IPS-18c (cell line): ENCODE measurements around the gene FRMPD4.

ENCODE experiments used
- H3K4me3 ChIP-seq: 2 replicates; pipeline ENCODE4 v1.7.0; 2013; ENCODE audit warnings: low read depth, mild to moderate bottlenecking, low read length, moderate library complexity; ENCODE audit not compliant: insufficient read depth
- H3K9me3 ChIP-seq: one replicate; pipeline ENCODE4 v1.6.1; 2013; ENCODE audit warnings: mild to moderate bottlenecking, low read length, moderate library complexity; ENCODE audit not compliant: control insufficient read depth, insufficient read depth

Gene FRMPD4

GRCh38 chrX:12319992-12320391, 181.7 kb downstream of the FRMPD4 start:
- Histone ChIP-seq H3K9me3 (peaks cover 3% of the 10 kb centered on the region), H3K4me3 (no peak overlapping the region)

DNA sequence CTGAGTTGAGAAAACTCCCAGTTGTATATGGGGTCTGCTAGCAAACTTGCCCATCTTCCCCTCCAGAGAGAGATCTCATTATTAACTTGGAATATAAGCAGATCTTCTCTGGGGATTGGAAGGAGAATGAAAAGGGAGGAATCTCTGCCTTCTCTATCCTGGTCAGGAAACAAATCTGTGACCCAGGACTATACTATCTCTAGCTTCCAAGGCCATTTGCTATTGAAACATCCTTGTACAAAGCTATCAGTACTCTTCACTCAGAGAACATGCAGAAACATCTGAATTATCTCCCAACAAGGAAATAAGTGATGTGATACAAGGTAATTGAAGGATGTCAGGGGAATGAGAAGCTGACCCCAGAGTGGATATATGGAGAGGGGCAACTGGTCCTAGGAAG, 183.8 kb downstream of the FRMPD4 start:
- Histone ChIP-seq H3K4me3 (no peak overlapping the region), H3K9me3 (peaks cover 3% of the 10 kb centered on the region)

DNA sequence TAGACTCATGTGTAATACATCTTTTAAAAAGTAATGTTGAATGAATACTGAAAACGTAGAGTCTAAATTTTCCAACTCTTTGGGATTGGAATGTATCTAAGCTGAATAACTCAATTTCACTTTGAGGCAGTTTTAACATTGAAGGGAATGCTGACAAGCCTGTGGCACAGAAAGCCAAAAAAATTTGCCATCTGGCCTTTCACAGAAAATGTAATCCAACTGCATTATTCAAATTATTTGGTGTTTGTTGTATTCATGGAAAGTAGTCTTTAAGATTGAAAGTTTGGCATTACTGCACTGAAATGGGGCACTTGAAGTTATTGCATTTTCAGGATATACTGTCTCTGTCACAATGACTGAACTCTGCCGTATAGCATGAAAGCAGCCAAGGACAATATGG, 186.9 kb downstream of the FRMPD4 start:
- Histone ChIP-seq H3K4me3 (no peak overlapping the region), H3K9me3 (peaks cover 3% of the 10 kb centered on the region)

DNA sequence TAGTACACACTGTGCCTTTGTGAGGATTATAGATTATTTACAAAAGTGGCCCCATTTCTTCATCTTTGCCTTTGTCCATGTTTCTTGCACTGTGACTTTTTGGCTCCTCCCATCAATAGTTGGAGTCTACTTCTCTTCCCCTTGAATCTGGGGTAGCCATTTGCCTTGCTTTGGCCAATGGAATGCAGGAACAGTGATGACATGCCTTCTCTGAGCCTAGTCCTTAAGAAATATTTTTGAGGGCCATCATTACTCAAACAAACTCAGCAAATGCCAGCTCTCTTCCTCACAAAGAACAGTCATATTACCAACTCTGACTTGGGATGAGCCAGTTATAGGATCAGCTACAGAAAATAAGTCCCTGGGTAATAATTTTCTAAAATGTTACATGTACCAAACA, 189.6 kb downstream of the FRMPD4 start:
- H3K9me3 ChIP-seq = peaks cover 3% of the 10 kb centered on the region

DNA sequence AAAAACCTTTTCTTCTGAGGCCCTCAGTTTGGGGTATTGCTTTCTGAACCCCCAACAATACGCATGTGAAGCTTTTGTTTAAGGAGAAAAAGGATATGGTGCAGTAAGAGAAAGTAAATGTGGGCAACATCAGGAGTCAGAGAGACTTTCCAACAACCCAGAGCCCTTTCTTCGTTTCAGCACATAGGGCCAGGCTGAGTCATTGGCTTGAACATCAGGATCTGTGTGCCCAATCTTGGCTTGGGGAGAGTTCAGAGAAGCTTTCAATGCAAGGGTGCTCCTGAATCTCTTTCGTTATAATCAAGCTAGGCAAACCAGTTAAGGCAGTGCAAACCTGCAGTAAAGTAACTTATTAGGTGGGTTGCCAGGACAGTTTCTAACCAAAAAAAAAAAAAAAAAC, 191.2 kb downstream of the FRMPD4 start:
- H3K9me3 ChIP-seq = no peaks in the 10 kb centered on the region
- H3K4me3 ChIP-seq = no peak overlapping the region

More for the DNA sequence above, 189.6 kb downstream of the FRMPD4 start:
- no peak overlapping the region for H3K4me3 ChIP-seq

GRCh38 chrX:12330841-12331240, 192.6 kb downstream of the FRMPD4 start:
- Histone ChIP-seq H3K9me3 (no peaks in the 10 kb centered on the region), H3K4me3 (no peak overlapping the region)

- Histone ChIP-seq H3K9me3 (no peaks in the 10 kb centered on the region), H3K4me3 (no peak overlapping the region)
Measured at GRCh38 chrX:12332786-12333347, 194.6 kb downstream of the FRMPD4 start.

DNA sequence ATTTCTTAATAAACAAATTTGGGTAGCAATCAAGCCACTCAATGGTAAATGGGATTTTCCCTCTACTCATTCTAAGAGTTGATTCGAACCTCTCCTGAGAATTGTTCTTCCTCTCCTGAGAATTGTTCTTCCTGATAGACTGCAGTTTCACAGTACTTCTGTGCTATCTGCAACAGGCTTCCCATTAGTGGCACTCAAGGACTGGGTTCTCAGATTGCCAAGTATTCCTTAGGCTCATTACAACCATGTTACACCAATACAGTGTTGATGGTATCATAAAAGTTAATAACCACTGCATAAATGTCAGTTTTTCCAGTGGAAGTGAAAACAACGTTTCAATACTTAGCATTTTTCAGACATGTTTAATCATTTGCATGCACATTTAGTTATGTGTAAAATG, 201.6 kb downstream of the FRMPD4 start:
- no peaks in the 10 kb centered on the region for H3K9me3 ChIP-seq

DNA sequence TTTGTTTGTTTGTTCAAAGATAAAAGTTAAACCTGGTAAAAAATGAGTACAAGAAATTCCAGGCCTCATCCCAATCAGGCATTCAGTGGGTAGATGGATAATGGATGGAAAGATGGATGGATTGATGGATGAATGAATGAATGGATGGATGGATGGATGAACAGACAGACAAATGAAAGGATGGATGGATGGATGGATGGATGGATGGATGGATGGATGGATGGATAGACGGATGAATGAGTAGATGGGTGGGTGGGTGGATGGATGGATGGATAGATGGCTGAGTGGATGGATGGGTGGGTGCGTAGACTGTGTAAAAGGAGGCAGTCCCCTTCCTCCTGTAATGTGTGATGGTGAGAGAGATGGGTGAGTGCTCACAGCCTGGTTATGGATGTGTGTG, 206.7 kb downstream of the FRMPD4 start:
- H3K9me3 ChIP-seq = no peaks in the 10 kb centered on the region
- no peak overlapping the region for H3K4me3 ChIP-seq

More for the DNA sequence above, 201.6 kb downstream of the FRMPD4 start:
- no peak overlapping the region for H3K4me3 ChIP-seq

DNA sequence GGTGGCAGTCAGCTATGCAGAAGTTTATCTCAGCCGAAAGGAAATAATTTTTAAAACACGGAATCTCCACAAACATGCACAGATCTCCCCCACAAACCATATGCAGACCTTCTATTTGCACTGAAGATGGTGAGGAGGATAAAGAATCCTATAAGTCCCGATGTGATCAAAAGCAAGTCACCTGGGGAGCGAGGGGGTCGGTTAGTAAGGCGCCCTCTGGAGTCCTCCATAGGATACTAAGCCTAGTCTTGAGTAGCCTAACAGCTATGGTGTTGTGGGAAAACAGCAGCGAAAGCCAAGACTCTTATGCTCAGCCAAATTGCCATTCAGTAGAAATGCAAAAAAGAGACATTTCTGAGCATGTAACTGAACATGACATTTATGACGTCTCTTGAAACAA, 210.9 kb downstream of the FRMPD4 start:
- no peak overlapping the region for H3K4me3 ChIP-seq

GRCh38 chrX:12352922-12353321, 214.6 kb downstream of the FRMPD4 start:
- no peaks in the 10 kb centered on the region for H3K9me3 ChIP-seq
- H3K4me3 ChIP-seq = no peak overlapping the region

More for the DNA sequence above, 210.9 kb downstream of the FRMPD4 start:
- no peaks in the 10 kb centered on the region for H3K9me3 ChIP-seq

- peaks cover 9% of the 10 kb centered on the region for H3K9me3 ChIP-seq
- H3K4me3 ChIP-seq = no peak overlapping the region
Measured at GRCh38 chrX:12360383-12360782, 222.1 kb downstream of the FRMPD4 start.

- H3K9me3 ChIP-seq = peaks cover 10% of the 10 kb centered on the region
- no peak overlapping the region for H3K4me3 ChIP-seq
Measured at GRCh38 chrX:12360986-12361598, 222.8 kb downstream of the FRMPD4 start.

DNA sequence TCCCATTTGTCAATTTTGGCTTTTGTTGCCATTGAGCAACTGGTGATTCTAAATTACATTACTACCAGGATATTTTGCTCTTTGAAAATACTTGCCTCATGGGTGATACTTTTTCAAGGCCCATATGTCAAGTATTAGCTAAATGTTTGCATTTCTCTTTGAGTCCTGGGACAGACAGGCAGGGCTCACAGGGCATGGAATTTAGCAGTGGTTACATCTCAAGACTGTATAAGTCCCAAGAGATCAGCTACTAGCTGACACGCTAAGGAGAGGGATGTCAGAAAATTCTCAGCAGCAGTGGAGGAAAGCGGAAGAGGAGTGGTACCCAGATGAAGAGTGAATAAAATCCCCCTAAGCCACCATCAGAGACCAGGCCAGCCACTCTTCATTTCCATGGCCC, 224.9 kb downstream of the FRMPD4 start:
- Histone ChIP-seq H3K9me3 (peaks cover 10% of the 10 kb centered on the region), H3K4me3 (no peak overlapping the region)

GRCh38 chrX:12366440-12366839, 228.2 kb downstream of the FRMPD4 start:
- H3K4me3 ChIP-seq = no peak overlapping the region
- H3K9me3 ChIP-seq = peaks cover 13% of the 10 kb centered on the region

GRCh38 chrX:12367254-12367653, 229.0 kb downstream of the FRMPD4 start:
- Histone ChIP-seq H3K4me3 (no peak overlapping the region), H3K9me3 (peaks cover 13% of the 10 kb centered on the region)

- Histone ChIP-seq H3K9me3 (peaks cover 5% of the 10 kb centered on the region), H3K4me3 (no peak overlapping the region)
Measured at GRCh38 chrX:12370497-12370986, 232.3 kb downstream of the FRMPD4 start.

- H3K4me3 ChIP-seq = no peak overlapping the region
- H3K9me3 ChIP-seq = peaks cover 7% of the 10 kb centered on the region
Measured at GRCh38 chrX:12372111-12372510, 233.8 kb downstream of the FRMPD4 start.

- H3K9me3 ChIP-seq = peaks cover 12% of the 10 kb centered on the region
- no peak overlapping the region; the same call in 1 of the 2 replicates for H3K4me3 ChIP-seq
Measured at GRCh38 chrX:12374286-12374685, 236.0 kb downstream of the FRMPD4 start.
